Stimulated activated CD8-positive, alpha-beta memory T cell treated with anti-CD3 and anti-CD28 coated beads, Interleukin-15, amount 100 ng/mL, for 24 hours (primary cell): Measurements from ENCODE around the gene MRPL9.
"Not testable (repeated sequence)": the region's sequence is repeated elsewhere in the genome, so short reads cannot be mapped to it uniquely, and the experiment has no call there.

Experiments
- DNase-seq: peaks from one replicate; pipeline ENCODE4 v3.0.0-alpha.2; 2020; ENCODE audit warnings: low read depth

Gene MRPL9

DNA sequence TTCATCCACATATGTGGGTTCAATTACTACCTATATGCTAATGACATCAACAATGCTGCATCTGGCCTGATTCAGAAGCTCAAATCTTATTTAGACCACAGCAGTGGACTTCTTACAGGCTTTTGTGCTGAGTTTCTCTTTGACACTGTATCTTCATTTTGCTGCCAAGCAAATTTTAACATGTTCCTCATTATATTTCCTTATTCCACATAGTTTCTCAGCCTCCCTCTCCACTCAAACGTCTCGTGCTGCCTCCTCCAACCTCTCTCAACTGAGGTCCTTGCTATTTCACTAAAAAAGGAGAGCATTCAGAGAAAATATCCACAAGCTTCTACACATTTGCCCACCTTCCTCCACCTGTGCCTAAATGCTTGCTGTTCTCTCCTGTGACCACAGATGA, 20.5 kb upstream of the MRPL9 start:
- DNase-seq, result no peak

DNA sequence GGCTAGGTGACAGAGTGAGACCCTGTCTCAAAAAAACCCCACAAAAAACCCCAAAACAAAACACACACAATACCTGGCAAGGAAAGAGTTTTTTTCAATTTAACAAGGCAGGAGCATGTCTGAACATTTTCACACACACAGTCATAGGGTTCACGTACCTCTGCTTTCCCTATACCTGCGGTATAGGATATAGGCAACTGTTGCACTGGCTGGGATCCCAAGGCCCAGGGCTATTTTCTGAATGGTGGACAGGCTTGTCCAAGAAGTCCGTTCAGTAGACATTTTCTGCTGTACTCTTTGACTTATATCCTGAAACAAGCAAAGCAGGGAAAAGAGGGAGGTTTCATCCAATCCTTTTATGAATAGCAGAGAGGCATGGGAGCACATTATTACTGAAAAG, 19.4 kb upstream of the MRPL9 start:
- DNase-seq, result no peak

DNA sequence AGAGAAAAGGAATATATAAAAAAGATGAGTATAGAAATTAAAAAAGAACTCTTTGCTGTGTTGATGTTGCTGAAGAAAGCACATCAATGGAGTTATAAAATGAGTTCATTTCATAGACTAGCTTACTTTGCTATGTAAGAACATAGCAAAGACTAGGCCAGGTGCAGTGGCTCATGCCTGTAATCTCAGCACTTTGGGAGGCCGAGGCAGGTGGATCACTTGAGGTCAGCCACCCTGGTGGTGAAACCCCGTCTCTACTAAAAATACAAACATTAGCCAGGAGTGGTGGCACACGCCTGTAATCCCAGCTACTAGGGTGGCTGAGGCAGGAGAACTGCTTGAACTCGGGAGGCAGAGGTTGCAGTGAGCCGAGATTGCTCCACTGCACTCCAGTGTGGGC, 18.7 kb upstream of the MRPL9 start:
- DNase-seq, result not testable (repeated sequence)

DNA sequence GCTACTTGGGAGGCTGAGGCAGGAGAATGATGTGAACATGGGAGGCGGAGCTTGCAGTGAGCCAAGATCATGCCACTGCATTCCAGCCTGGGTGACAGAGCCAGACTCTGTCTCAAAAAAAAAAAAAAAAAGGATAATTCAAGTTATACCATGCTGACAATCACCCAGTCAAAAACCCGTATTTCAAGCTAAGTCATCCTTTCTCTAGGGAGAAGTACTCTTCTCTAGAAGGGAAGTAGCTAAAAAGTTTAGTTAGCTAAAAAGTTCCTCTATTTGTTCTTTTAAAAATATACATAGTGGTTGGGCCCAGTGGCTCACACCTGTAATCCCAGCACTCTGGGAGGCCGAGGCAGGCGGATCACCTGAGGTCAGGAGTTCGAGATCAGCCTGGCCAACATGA, 17.4 kb upstream of the MRPL9 start:
- DNase-seq, result not testable (repeated sequence)

DNA sequence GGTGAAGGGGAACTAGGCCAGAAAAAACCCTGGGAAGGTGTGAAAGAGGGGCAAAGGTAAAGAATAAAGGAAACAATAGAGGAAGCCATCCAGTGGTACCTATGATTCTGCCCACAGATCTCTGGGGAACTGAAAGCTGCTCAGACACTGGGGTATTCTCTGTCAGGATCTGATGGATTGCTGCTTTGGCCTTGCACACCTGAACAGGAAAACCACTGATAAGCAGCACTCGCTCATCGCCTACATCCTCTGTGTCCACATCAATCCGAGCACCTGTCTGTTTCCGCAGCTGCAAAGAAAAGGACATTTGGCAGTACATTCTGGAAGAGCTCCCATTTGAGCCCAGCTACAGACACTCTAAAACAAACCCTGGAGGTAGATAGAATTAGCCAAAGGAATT, 16.6 kb upstream of the MRPL9 start:
- DNase-seq, result no peak

DNA sequence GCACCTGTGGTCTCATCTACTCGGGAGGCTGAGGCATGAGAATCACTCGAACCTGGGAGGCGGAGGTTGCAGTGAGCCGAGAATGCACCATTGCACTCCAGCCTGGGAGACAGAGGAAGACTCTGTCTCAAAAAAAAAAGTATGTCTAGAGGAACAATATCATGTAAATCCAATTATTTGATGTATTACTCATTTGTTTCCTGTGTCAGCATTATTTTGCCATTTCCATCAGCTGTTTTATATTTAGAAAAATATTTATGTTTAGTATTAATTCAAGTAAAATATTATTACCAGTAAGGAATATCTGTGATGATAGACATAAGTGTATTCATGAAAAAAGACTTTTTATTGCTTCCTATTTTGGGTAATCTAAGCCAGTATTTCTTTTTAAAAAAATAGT, 14.0 kb upstream of the MRPL9 start:
- DNase-seq, result no peak

DNA sequence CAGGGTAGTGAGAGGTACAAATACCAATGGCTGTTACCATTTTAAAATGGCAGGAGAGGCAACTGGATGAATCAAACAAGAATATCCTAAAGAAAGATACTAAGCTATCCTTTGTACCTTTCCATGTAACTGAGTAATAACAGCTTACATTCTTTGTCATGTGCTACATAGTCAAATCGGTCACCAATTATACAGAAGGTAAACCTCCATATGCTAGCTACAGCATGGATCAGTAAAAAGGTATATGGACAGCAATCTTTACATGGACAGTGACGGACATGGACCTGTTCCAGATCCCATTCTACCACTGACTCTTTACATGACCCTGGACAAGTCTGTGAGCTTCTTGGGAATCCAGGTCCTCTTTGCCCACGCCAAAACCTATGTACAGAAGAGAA, 13.4 kb upstream of the MRPL9 start:
- DNase-seq, result no peak

DNA sequence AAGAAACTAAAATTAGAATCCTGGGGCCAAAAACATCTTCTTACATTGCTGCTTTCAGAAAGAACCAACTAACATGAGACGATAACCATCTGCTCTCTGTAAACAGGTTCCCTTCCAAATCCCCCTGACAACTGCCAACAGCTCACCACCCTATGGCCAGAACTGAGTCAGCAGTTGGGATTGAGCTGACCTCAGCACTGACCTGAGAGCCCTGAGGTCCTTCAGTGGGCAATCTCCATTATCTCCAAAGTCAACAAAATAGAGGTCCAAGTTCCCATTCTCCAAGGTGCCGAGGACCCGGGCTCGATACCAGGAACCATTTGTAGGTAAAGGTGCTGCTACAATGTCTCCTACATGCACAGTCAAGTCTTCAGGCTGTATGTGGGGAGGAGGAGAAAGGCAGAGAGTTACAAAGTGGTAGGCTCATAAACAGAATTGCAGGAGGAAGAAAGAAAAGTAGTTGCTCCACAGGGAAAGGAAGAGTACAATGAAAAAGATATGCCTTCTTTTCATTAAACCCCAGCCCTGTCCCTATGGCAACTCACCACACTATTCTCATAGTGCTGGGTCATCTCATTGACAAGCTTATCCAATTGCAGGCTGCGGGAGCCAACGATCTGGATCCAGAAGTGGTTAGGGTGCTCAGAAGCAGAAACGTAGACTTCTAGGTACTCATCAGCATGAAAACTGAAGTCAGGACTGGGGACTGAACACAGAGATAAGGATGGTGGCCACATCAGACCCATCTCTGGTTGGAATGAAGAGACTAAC, 12.8 kb upstream of the MRPL9 start:
- no peak for DNase-seq

DNA sequence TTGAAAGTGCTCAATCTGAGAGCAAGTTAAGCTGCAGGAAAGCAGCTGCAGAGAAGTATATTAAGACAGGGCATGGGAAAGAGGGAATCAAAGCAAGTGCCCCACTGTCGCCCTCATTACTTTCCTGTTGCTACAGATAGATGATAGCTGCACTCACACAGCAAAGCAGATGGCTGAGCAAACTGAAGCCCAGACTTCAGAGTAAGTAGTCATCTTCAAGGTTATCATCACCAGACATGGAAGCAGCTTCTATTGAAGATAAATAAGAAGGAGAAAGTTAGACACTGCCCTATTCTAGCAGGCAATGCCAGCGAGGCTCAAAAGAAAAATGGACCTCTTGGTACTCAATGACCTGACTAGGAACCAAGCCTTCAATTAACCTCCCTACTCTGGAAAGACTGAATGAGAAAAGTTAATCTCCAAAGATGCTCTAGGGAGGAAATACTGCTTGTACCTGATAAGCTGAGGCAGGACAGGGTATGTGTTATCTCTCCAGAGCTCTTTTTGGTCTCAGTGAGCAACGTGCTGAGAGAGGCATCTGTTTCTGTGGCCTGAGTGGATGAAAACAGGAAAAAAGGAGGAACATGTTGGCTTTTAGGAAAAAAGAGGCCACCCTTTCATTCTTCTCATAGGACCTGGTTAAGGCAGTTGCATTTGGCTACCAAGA, 11.1 kb upstream of the MRPL9 start:
- DNase-seq, result no peak

DNA sequence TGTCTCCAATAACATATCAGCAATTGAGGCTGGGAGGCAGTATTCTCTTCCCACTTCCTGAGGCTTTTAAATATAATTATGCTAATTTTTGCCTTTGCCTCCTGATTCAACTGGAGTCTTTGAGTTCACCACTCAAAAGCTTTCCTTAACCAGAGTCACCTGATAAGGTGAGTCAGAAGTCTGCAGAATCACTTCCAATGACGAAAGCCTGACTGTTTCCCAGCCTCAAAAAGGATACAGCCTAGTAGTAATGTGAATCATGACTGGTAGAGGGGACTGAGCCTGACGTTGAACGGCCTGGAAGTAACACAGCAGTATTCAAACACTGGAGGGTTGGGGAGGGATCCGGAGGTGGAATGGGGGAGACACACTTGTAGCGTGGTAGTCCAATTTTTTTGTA, 10.4 kb upstream of the MRPL9 start:
- DNase-seq, result no peak

DNA sequence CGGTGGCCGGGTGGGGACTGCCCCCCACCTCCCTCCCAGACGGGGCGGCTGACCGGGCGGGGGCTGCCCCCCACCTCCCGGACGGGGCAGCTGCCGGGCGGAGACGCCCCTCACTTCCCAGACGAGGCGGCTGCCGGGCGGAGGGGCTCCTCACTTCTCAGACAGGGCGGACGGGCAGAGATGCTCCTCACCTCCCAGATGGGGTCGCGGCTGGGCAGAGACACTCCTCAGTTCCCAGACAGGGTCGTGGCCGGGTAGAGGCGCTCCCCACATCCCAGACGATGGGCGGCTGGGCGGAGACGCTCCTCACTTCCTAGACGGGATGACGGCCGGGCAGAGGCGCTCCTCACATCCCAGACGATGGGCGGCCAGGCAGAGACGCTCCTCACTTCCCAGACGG, 6.0 kb upstream of the MRPL9 start:
- DNase-seq, result not testable (repeated sequence)

DNA sequence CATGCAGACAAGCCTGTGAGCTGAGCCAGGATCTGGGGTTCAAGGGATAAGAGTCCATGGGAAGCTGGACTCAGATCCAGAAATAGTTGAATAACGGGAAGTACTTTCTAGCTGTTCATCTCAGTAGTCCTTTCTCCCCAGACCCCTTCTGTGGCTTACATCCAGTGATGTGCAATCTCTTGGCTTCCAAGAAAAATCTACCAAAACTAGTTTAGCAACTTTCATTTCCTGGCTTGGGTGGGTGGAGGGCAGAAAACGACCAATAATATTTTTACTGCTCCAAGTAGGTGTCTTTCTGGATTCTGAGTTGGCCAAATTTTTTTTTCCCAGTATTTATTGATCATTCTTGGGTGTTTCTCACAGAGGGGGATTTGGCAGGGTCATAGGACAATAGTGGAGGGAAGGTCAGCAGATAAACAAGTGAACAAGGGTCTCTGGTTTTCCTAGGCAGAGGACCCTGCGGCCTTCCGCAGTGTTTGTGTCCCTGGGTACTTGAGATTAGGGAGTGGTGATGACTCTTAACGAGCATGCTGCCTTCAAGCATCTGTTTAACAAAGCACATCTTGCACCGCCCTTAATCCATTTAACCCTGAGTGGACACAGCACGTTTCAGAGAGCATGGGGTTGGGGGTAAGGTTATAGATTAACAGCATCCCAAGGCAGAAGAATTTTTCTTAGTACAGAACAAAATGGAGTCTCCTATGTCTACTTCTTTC, 5.2 kb upstream of the MRPL9 start:
- DNase-seq, result not testable (repeated sequence)

DNA sequence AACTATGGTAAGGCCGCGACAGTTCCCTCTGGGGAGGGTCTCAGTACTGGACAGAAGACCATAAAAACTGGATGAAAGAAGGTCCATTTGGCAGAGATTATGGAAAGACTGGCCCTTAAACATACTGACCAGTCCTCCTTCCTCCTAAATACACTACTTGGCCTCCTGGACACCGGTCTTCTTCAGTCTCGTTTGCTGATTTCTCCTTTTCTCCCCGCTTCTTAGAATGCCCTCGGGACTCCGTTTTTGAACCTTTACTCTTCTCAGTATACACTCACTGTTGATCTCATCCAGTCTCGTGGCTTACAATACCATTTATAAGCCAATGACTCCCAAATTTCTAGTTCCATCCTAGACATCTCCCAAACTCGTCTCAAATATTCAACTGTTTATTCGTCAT, 694 bp upstream of the MRPL9 start:
- DNase-seq, result no peak

DNA sequence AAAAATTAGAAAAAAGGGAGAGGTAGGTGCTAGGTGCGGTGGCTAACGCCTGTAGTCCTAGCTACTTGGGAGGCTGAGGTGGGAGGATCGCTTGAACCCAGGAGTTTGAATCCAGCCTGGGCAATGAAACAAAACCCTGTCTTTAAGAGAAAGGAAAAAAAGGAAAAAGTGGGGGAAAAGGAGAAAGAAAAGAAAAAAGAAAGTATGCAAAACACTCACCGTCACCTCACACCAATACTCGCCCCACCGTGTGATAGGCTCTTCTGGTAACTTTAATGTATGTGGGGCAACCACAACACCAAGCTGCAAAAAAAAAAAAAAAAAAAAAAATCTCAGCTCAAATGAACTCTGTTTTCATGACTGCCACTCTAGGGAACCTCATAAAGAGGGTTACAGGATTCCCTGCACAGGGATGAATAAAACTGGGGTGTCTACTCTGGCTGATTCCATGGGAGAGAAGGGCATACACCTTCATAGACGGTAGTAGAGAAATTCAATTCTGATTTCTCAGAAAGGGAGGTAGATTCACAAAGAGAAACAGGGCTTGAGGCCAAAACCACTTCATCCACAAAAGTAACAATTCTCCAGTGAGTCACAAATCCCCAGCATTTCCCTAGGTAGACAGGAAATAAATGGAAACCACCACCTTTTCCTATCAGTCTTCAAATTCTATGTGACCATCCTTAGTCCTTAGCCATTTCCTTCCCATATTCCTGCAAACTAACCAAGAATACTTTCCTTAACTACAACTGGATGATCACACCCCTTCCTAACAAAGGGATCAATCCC, 2.5 kb downstream of the MRPL9 start:
- no peak for DNase-seq

DNA sequence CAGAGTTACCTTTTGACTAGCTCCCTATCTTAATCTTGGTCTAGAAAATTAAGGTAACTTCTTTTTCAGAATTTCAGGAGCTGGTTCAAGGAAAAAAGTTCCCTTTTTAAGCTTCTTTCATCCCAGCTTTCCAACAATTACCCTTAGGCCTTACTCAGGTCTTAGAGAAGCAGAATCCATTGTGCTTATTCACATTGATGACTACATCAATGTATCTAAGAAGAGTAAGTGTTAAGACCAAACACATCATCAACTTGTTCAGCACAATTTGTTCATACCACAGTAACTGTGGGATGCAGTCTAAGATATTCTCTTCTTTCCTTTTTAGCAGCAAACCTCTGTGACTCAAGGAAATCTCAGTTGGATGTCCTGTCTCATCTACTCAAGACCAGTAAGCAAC, 4.1 kb downstream of the MRPL9 start:
- DNase-seq, result no peak

DNA sequence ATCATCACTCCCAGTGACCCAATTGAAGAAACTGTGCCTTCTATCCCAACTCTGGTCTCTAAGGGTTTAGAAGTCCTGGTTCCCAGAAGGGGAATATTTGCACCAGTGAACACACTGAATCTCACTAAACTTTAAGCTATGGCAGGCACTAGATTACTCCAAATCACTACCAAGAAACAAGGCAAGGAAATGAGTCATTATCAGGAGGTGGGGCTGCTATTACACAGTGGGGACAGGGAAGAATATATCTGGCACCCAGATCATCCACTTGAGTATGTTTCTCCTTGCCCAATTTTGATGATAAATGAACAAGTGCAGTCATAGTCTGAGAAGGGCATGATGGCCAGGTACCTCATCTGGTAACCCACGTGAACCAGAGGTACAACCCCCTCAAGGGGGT, 7.0 kb downstream of the MRPL9 start:
- DNase-seq, result no peak

DNA sequence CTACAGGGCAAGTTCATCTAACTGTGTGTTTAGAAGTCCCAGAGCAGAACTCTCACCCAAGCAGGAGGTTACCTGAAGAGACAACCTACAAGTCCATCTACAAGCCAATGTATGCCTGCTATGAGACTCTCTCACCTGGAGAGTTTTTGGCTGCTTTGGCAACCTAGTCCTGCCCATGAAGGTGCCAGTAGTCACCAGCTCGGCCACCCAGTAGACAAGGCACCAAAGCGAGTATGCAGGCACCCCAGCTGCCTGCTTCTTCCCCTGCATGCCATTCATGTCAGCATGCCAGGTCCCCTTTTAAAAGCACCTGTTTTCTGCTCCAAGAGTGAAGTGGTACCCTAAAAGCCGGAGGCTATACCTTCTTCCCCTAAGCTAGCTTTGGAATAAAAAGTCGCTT, 21.8 kb downstream of the MRPL9 start:
- DNase-seq, result no peak

DNA sequence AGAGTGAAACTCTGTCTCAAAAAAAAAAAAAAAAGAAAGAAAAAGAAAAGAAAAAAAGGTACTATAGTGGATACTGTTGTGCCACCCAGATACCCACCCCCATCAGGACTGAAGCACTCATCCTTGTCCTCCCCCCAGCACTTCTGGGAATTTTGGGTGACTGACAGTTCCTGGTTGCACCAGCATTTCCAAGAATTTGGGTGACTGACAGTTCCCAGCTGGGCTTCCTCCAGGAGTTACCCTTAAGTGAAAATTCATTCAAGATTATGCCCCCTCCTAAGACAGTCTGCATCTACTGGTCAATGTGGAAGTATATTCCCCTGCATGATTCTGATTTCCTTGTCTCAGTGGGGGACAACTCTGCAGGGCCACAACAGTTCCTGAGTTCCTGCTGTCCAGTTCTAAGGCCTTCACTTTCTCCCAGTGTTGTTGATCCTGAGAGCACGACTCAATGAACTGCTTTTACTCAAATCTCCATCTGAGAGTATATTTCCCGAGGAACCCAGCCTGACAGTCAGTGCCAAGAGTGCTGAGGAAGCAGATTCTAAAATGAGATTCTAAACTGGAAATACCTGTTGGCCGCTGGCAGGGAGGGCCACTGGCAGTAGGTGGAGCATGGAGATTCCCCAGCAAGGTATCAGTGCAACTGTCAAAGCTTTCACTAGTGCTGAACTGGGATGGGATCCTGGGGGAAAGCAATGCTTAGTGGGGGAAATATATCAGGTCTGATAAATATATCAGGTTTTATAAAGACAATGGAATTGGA, 23.5 kb downstream of the MRPL9 start:
- DNase-seq, result no peak

DNA sequence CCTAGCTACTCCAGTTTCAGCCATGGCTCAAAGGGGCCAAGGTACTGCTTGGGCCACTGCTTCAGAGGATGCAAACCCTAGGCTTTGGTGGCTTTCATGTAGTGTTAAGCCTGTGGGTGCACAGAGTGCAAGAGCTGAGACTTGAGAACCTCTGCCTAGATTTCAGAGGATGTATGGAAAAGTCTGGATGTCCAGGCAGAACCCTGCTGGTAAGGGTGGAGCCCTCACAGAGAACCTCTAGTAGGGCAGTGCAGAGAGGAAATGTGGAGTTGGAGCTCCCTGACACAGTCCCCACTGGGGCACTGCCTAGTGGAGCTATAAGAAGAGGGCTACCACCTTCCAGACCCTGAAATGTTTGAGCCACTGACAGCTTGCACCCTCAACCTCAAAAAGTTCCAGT, 25.8 kb downstream of the MRPL9 start:
- DNase-seq, result no peak

DNA sequence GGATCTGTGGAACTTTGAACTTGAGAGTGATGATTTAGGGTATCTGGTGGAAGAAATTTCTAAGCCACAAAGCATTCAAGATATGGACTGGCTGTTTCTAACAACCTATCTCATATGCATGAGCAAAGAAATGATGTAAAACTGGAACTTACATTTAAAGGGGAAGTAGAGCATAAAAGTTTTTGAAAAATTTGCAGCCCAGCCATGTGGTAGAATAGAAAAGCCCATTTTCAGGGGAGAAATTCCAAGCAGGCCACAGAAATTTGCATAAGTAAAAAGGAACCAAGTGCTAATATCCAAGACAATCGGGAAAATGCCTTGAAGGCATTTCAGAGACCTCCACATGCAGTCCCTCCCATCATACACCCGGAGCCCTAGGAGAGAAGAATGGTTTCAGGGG, 26.3 kb downstream of the MRPL9 start:
- DNase-seq, result no peak

DNA sequence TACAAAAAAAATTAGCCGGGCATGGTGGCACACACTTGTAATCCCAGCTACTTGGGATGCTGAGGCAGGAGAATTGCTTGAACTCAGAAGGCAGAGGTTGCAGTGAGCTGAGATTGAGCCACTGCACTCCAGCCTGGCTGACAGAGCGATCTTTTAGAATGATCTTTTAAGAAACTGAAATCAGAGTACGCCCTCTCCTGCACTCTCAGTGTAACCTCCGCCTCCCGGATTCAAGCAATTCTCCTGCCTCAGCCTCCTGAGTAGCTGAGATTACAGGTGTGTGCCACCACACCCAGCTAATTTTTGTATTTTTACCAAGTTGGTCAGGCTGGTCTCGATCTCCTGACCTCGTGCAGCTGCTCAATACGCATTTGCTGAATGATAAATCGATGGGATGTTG, 29.3 kb downstream of the MRPL9 start:
- DNase-seq, result not testable (repeated sequence)

DNA sequence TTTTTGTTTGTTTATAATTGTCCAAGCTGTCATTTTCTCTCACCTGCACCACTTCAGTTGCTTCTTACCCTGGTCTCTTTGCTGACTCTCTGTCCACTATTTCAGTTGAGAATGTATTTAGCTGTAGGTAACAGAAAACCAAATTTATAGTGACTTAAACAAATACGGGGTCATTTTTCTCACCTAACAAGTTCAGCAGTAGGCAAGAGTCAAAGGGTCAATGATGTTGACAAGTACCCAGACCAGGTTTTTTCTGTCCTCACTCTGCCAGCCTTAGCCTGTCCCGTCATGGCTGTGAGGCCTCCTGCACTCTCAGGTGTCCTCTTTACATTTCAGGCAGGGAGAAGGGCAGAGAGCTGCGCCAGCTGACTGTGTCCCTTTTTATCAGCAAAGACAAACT, 30.2 kb downstream of the MRPL9 start:
- DNase-seq, result no peak
